ENCODE results near the gene CHSY1. TPM values are rescaled to one million over a fixed set of nuclear protein-coding genes. Genes with fewer than 3 reads are reported as not detected.

CHSY1 gene
- total RNA-seq, 2 donors from 2014 or later: 10.6 to 11.7 TPM

DNA sequence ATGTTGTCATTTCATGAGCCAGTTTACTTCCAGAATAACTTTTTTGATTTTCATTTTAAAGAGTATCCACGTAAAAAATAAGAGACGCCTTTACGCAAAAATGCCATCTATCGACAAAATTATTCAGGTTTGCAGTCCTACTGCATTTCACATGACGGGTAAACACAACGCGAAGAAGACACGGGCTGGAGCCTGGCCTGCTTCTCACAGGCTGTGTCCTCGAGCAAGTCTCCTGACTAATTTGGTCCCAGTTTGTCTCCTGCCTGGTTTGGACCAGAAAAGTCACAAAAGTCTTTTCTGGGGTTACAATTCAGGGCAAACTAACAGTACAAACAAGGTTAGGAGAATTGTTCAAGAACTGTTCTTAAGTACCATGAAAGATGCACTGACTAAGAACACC, 51.7 kb downstream of the CHSY1 start:
- DNase-seq: no peak

GRCh38 chr15:101198800-101199199, 53.0 kb downstream of the CHSY1 start:
- intact Hi-C loops (cut with DNase I, micrococcal nuclease): no loop called here
- no peak for DNase-seq
- ATAC-seq: no peak

More for the DNA sequence above, 51.7 kb downstream of the CHSY1 start:
- no peak for ATAC-seq
- intact Hi-C loops (cut with DNase I, micrococcal nuclease): no loop called here

GRCh38 chr15:101198031-101198575, 53.7 kb downstream of the CHSY1 start:
- ATAC-seq: no peak
- DNase-seq: no peak
- intact Hi-C loops (cut with DNase I, micrococcal nuclease): no loop called here

- intact Hi-C loops (cut with DNase I, micrococcal nuclease): no loop called here
- no peak for ATAC-seq
Measured at GRCh38 chr15:101194546-101195125, 57.2 kb downstream of the CHSY1 start.

GRCh38 chr15:101193806-101194545, 57.9 kb downstream of the CHSY1 start:
- ATAC-seq (no peak), DNase-seq (no peak)
- intact Hi-C loops (cut with DNase I, micrococcal nuclease): no loop called here

More at GRCh38 chr15:101194546-101195125, 57.2 kb downstream of the CHSY1 start:
- no peak for DNase-seq

DNA sequence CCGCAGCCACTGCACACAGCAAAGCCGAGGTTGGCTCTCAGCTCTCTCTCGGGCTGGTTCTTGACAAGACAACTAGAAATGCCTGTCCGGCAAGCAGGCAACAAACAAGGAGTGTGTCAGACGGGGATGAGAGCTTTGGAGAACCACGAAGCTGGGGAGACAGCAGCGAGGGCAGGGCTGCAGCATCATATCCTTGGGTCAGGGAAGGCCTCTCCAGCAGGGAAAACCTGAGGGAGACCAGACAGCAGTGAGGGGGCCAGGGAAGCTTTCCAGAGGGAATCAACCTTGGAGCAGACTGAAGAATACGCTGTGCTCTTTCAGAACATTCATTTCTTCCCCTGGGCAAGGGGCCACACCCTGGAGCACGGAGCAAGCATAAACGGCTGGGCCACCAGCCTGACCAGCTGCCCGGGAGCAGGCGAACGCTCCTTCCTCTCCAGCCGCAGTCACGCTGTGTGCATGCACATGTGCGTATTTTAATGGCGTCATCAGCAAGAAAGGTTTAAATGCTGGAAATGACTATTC, 58.7 kb downstream of the CHSY1 start:
- ATAC-seq: no peak
- intact Hi-C loops (cut with DNase I, micrococcal nuclease): no loop called here
- no peak for DNase-seq

GRCh38 chr15:101192081-101192480, 59.8 kb downstream of the CHSY1 start:
- DNase-seq (no peak), ATAC-seq (no peak)
- intact Hi-C loops (cut with DNase I, micrococcal nuclease): no loop called here

DNA sequence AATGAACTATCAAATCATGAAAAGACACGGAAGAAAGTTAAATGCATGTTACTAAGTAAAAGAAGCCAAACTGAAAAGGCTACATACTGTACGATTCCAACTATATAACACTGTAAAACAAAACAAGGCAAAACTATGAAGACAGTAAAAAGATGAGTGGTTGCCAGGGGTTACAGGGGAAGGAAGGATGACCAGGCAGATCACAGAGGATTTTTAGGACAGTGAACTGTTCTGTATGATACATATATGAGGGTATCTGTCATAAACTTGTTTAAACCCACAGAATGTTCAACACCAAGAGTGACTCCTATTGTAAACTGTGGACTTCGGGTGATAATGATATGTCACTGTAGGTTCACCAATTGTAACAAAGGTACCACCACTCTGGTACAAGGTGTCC, 60.6 kb downstream of the CHSY1 start:
- ATAC-seq (no peak), DNase-seq (no peak)
- intact Hi-C loops (cut with DNase I, micrococcal nuclease): no loop called here

DNA sequence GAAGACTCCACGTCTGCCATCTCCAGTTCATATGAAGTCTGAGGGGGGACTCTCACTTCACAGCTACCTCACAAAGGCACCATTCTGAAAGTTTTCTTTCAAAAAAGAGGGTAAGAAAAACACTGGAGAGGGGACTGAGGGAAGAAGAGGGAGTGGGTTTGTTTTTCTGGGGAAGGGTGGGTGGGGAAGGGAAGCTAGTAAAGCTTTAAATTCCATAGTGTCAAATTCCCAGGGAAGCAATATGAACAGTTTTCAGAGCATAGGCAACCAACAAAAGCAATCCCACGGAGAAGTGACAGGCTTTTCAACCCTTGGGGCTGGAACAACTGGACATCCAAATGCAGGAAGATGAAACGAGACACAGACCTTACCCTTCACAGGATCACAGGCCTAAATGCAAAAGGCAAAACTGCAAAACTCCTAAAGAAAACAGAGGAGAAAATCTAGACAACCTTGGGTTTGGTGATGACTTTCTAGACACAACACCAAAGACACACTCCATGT, 61.7 kb downstream of the CHSY1 start:
- DNase-seq (no peak), ATAC-seq (no peak)
- intact Hi-C loops (cut with DNase I, micrococcal nuclease): no loop called here

DNA sequence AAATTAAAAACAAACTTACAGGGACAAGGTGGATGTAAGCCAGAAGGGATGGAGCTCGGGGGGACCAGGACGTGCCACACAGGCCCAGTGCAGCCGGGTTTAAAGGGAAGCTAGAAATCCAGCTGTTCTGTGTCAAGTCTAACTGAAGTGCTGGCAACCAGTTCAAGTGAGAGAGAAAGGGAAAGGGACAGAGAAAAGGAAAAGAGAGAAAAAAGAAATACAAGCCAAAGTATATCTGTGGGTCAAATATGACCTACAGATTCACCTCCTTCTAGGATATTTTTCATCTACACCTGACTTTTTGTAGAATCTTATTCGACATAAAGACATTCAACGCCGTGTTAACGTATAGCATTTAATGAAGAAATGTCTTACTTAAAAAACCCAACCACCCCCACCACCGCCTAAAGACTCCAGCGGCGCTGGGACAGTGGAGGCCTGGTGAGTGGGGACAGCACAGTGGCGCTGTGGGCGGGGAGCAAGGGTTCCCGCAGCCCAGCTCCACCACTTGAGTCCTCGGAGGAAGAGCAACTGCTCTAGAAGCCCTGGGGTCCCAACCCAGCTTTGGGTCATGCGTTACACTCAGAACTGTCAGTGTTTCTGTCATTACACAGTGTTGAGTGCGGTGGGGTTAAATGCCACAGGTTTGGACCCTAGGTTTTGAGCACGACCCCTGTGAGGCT, 62.3 kb downstream of the CHSY1 start:
- intact Hi-C loops (cut with DNase I, micrococcal nuclease): no loop called here
- DNase-seq (no peak), ATAC-seq (no peak)

- ATAC-seq: no peak
- DNase-seq: no peak
- intact Hi-C loops (cut with DNase I, micrococcal nuclease): no loop called here
Measured at GRCh38 chr15:101188637-101189408, 63.0 kb downstream of the CHSY1 start.

DNA sequence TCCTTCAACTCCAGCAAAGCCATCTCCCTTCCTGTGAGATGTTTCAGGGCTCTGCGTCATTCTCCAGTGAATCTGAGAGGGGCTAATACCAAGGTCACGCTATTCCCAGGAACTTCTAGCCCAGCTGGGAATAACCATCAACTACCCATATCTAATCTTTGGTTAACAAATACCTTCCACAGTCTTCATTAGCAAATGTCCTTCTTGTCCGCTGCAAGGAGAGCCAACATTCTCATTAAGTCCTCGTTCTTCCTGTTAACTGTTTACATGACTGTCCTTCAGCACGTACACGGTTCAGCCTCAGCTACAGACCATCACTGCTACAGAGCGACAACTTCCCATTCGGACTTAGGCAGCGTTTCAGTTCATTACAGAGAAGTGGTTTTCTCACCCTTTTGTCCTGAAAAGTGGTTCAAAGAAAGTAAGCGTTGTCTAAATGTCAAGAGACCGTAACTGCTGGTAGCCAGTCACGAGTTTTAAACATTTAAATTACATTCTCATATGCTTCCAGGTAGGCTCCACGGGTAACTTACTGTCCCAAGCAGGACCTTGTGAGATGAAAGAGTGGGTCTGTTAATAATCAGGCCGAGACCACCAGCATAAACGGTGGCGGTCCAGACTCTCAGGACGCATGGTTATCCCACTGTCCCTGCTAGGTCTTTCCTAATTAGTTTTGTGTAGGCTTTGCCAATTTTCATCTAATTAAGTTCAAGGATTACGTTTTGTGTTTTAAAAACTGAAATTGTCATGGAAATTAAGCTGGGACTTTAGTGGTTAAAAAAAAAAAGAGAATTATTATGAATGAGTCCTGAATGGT, 63.8 kb downstream of the CHSY1 start:
- no peak for ATAC-seq
- intact Hi-C loops (cut with DNase I, micrococcal nuclease): no loop called here

GRCh38 chr15:101185770-101186169, 66.1 kb downstream of the CHSY1 start:
- ATAC-seq (no peak), DNase-seq (no peak)
- intact Hi-C loops (cut with DNase I, micrococcal nuclease): no loop called here

More for the DNA sequence above, 63.8 kb downstream of the CHSY1 start:
- no peak for DNase-seq

GRCh38 chr15:101185336-101185735, 66.5 kb downstream of the CHSY1 start:
- DNase-seq (no peak), ATAC-seq (no peak)
- intact Hi-C loops (cut with DNase I, micrococcal nuclease): no loop called here

GRCh38 chr15:101184830-101185229, 67.0 kb downstream of the CHSY1 start:
- intact Hi-C loops (cut with DNase I, micrococcal nuclease): no loop called here
- DNase-seq: no peak
- no peak for ATAC-seq

DNA sequence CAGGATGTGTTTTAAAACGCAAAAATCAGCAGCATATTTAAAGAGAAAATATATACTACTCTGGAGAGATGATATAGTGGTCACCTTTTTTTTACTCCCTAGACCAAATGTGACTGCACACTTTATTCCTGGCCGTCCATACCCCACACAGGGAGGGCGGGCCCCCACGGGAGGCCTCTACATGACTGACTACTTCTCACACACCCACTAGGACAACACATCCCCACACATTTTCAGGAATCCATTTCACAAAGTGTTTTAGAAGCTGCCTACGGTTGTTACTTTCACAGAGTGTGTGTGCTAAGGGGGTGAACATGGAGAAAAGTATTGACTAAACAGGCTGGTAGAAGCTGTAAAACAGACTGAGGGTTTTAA, 67.9 kb downstream of the CHSY1 start:
- ATAC-seq: no peak
- intact Hi-C loops (cut with DNase I, micrococcal nuclease): no loop called here

DNA sequence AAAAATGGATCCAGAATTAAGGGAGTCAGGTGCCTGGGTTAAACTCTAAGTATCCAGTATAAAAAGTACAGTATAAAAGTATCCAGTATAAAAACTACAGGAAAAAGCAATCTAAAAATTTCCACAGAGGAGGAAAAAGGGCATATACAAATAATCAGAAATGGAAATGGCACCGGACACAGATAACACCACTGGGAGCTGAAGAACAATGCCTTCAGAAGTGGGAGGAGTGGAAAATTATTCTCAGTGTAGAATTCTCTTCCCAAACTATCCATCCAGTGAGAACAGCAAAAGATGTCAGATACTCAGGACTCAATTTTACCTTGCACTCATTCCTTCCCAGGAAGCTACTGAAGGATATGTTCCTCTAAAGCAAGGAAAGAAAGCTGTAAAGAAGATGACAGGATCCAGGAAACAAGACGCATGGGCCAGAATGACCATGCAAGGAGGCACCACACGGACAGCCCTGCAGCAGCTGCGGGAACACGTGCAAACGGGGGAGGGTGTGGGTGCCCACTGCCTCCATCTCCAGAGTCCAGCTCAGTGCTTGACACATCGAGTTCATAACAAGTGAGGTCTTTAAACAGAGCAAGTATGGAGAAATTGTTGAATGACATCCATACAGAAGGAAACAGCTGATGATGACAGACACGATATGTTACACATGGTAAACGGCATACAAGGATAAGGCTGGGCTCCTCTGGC, 68.5 kb downstream of the CHSY1 start:
- no peak for ATAC-seq
- intact Hi-C loops (cut with DNase I, micrococcal nuclease): no loop called here

More for the DNA sequence above, 67.9 kb downstream of the CHSY1 start:
- DNase-seq: no peak

More for the DNA sequence above, 68.5 kb downstream of the CHSY1 start:
- no peak for DNase-seq

Measured in left colon (tissue), 2 donors.